ENCODE results near the gene SOX4.

GRCh38 chr6:21565431-21565830 is 28.1 kb upstream of the SOX4 start:
- TF ChIP-seq CTCF (IDR thresholded peaks at IDR 0.05): no peak
- TF ChIP-seq MAX (IDR thresholded peaks at IDR 0.05; ENCODE audit: low read depth): no peak
- TF ChIP-seq EP300 (IDR thresholded peaks at IDR 0.05; ENCODE audit: borderline replicate concordance in 1 of 2, low read depth in 1 of 2, low read length in 1 of 2): no peak
- TF ChIP-seq YY1 (IDR thresholded peaks at IDR 0.05; ENCODE audit: low read depth): no peak
- TF ChIP-seq REST (IDR thresholded peaks at IDR 0.05; ENCODE audit: low read depth, low read length): no peak
- TF ChIP-seq RAD21 (IDR thresholded peaks at IDR 0.05; ENCODE audit: low read length): no peak
- TF ChIP-seq ZBTB33 (IDR thresholded peaks at IDR 0.05; ENCODE audit: borderline replicate concordance, low read depth): no peak
